HG02870 (cell line): ENCODE measurements around the gene CAMSAP3.
"Not testable (repeated sequence)": the region's sequence is repeated elsewhere in the genome, so short reads cannot be mapped to it uniquely, and the experiment has no call there.

Experiments used
- ATAC-seq: cut with Tn5 transposase; IDR thresholded peaks from one replicate; pipeline ENCODE4 v1.9.1; 2021; ENCODE audit warnings: mild to moderate bottlenecking, moderate library complexity; ENCODE audit not compliant: unreplicated experiment

Gene CAMSAP3

GRCh38 chr19:7577422-7577821, 18.2 kb upstream of the CAMSAP3 start:
- ATAC-seq, result not testable (repeated sequence)

- ATAC-seq, result no peak
Measured at GRCh38 chr19:7578127-7578526, 17.5 kb upstream of the CAMSAP3 start.

DNA sequence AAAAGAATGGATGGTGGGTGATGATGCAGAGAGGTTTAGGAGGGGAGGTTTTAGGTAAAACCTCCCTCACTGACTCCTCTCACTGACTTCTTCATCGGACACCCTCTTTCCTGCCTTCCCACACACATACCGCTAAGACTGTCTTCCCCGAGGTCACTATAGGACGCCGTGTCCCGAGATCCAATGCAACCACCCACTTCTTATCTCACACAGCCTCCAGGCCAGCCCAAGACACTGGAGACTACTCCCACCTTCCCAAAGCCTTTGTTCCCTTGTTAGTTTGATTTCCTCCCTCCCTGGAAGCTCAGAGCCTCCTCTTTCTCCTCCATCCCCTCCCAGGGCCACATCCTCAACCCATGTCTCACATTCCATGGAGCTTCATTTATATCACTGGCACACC, 16.5 kb upstream of the CAMSAP3 start:
- ATAC-seq, result no peak

DNA sequence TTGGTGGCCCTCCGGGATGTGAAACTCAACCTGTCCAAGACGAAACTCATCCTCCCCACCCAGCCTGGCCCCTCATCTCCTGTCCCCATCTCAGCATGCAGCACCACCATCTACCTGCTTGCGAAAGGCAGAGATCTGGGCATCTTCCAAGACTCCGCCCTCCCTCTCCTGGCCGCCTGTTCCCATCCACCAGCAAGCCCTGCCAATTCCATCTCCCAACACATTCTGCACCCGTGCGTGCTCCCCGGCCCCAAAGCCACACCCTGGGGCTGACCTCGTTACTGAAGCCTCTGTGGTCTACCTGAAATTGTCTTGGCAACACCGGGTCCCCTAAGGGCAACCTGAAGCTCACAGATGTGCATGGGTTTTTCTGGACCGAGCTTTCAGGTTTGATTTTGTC, 13.2 kb upstream of the CAMSAP3 start:
- ATAC-seq, result no peak

DNA sequence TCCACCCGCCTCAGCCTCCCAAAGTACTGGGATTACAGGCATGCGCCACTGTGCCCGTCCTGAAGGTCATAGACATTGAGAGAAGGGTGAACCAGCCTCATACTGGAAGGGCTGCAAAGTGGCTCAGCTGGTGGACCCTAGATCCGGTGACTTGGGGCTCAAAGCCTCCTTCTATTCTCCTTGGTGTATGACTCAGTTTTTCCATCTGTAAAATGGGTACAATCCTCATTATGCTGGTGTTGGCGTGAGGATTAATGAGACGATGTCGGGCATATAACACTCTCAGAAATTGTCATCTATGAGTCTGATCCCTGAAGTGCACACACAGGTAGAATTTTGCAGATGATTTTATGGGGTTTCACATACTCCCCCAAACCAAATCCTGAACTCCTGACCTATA, 5.8 kb upstream of the CAMSAP3 start:
- ATAC-seq, result no peak

DNA sequence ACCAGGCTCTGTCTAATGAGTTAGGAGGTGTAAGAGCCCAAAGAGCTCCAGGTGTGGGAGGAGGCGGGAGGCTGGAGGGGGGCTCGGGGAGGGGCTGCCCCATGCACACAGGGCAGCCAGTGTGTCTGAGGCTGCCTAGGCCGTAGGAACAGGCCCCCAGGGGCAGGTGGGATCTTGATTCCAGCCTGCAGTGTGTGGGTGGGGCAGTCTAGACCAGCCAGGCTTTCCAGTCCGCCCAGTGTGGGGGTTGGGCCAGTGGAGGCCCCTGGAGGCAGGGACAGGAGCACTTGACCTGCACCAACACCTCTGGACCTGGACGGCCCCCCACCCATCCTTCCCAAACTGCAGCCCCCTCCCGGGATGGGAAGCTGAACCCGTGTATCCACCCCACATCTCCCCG, 5.4 kb upstream of the CAMSAP3 start:
- no peak for ATAC-seq

DNA sequence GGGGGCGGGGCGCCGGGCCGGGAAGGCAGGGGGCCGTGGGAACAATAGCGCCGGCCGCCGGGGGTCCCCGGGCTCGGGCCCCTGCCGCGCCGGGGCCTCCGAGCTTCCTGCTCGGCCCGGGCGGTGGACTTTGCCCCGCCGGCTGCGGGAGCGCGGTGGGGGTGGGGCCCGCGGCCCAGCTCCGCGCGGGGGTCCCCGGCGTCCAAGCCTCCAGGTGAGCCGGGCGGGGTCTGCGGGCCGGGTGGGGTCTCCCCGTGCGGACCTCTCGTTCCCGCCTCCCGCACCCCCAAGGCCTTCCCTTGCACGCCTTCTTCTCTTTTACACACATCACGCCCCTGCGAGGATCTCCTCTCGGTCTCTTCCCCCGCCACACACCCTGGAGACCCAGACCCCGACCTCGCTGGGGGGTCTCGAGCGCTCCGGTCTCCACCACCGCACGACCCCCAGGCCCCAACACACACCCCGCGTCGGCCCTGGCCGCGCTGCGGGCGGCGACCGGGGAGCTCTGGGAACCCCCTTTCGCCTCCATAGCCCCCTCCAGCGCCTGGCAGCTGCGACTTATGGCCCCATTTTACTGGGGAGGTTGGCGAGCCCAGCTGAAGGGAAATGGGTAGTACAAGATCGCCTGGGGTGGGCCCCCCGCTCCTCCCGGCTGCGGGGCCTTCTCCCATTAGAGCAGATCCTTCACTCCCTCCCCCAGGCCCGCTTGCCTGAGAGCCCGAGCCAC, 711 bp downstream of the CAMSAP3 start:
- no peak for ATAC-seq

DNA sequence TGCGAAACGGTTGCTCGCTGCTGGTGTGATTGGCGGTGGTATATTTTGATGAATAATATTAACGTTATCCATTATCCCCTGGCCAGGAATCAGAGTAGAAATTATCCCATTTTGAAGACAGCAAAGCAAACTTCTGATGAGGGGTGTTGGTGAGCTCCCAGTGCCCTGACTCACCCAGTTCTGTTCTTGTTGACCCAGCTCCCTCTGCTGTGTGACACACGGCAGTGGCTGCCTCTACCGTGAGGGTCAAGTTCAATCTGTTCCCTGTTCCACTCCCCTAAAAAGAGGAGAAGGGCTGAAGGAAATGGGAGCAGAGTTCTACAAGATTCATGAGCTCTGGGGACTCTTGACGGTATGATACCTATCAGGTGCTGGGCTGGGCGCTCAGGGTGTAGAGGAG, 2.0 kb downstream of the CAMSAP3 start:
- no peak for ATAC-seq

- no peak for ATAC-seq
Measured at GRCh38 chr19:7598180-7598579, 2.5 kb downstream of the CAMSAP3 start.

GRCh38 chr19:7600721-7601120, 5.1 kb downstream of the CAMSAP3 start:
- ATAC-seq, result no peak

DNA sequence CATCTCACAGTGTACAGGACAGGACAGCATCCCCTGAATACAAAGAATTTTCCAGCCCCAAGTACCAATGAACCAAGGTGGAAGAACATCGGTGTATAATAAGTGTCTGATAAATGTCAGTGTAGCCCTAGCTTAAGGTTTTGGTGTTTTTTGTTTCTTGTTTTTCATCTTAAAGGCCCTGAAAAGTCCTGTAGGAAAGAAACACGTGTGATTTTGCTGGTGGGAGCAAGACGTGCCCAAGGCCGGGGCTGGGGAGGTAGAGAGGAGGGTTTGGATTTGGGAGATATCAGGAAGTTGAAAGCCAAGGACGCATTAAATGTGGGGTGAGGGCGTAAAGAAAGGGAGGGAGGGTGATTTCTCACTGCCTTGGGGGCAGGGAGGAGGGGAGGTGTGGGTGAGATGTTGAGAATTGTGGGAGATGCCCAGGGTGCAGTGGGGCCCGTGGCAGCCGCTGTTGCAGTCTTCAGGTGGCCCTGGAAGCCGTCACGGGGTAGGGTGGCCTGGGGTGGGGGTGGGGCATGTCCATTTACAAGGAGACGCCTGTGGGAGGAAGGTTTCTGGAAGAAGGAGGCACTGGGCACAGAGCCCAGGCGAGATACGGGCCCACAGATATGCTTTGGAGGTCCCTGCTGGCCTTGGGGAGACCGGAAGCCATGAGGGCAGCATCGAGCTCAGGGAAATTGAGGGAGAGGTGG, 6.7 kb downstream of the CAMSAP3 start:
- ATAC-seq, result no peak

GRCh38 chr19:7602935-7603497, 7.4 kb downstream of the CAMSAP3 start:
- no peak for ATAC-seq

DNA sequence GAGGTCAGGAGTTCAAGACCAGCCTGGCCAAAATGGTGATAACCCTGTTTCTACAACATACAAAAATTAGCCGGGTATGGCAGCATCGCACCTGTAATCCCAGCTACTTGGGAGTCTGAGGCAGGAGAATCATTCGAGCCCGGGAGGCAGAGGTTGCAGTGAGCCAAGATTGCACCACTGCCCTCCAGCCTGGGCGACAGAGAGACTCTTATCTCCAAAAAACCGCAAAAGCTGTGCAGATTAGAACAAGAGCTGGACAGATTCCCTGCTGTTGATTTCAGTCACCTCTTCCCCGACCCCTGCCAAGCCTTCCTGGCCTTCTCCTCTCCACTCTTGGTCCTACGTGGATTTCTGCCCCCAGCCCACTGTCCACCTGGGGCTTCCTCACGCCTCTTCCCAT, 8.3 kb downstream of the CAMSAP3 start:
- no peak for ATAC-seq

DNA sequence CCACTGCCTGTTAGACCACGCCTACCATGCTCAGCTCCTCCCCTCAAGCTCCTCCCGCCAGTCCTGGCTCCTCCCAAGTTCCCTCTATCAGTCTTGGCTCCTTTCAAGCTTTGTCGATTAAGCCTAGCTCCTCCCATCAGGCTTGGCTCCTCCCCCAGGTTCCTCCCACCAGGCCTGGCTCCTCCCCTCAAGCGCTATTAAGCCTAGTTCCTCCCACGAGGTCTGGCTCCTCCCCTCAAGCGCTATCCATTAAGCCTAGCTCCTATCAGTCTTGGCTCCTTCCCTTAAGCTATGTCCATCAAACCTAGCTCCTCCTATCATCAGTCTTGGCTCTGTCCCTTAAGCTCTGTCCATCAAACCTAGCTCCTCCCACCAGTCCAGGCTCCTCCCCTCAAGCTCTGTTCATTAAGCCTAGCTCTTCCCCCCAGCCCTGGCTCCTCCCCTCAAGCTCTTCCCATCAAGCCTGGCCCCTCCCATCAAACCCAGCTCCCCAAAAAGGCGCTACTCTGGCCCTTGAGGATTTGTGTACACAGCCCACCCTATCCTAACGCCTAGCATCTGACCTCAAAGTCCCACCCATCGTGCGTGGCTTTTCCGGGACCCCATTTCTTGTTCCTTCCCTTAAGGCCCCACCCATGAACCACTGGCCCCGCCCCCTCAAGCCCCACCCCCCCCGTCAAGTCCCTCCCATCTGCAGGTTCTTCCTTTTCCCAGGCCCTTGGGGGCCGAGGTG, 10.0 kb downstream of the CAMSAP3 start:
- ATAC-seq, result no peak

GRCh38 chr19:7606289-7606688, 10.6 kb downstream of the CAMSAP3 start:
- ATAC-seq, result no peak

GRCh38 chr19:7607212-7607873, 11.7 kb downstream of the CAMSAP3 start:
- ATAC-seq, result no peak

DNA sequence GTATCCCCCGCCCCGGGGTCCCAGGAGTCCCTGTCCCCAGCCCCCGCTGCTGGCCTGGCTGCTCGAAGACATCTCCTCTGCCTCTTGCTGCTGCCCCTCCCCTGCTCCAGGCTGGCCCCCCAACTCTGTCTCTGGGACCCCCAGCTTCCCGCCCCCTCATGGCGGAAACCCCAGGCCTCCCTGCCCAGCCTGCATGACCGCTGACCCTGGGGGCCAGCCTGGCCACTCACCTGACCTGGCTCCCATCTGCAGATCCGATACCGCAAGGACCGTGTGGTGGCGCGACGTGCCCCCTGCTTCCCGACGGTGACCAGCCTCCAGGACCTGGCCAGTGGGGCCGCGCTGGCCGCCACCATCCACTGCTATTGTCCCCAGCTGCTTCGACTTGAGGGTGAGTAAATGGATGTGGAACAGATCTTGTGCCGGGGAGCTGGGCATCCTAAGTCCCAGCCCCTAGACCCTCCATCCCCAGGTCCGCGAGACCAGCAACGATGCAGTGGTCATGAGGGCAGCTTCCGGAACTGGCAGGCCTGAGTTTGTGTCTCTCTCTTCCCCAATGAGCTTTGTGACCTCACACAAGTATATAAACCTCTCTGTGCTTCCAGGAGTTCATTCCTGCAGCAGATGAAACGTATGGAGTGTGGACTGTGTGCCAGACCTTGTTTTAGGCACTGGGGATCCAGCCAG, 12.4 kb downstream of the CAMSAP3 start:
- ATAC-seq, result no peak

- no peak for ATAC-seq
Measured at GRCh38 chr19:7610491-7611240, 15.0 kb downstream of the CAMSAP3 start.

DNA sequence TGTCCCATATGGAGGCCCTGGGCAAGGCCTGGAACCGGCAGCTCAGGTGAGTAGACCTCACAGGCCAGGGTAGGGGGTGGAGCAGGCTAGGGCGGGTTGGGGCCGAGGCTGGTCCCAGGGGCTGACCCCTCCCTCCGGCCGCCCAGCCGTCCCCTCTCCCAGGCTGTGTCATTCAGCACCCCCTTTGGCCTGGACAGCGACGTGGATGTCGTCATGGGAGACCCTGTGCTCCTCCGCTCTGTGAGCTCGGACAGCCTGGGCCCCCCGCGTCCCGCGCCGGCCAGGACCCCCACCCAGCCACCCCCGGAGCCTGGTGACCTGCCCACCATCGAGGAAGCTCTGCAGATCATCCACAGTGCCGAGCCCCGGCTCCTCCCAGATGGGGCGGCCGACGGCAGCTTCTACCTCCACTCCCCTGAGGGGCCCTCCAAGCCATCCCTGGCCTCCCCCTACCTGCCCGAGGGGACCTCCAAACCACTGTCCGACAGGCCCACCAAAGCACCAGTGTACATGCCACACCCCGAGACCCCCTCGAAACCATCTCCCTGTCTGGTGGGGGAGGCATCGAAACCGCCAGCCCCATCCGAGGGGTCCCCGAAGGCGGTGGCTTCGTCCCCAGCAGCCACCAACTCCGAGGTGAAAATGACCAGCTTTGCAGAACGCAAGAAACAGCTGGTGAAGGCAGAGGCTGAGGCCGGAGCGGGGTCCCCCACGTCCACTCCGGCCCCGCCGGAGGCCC, 16.0 kb downstream of the CAMSAP3 start:
- no peak for ATAC-seq
